ENCODE measurements around the gene GNA14.

Gene GNA14

DNA sequence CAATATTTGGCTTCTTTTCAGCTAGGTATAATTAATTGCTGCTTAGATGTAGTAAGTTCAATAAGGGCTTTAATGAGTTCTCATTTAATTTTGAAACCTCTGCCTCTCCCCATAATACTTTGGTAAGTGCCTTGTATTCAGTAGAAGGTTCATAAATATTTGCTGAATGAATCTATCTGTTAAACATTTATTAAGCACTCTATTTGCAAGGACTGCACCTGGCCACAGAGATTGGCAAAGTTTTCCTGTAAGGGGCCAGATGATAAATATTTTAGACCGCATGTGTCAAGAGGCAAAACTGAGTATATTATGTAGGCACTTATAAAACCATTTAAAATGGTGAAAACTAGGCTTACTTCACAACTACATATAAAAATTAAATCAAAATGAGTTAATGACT lies 19.0 kb upstream of the GNA14 start:
- Histone ChIP-seq H3K4me2 (ENCODE audit: low read length) (no peak overlapping the region), H3K4ac (ENCODE audit: low read depth, low read length) (no peak overlapping the region), H3K79me2 (ENCODE audit: control insufficient read depth, insufficient read depth, low read length, poor library complexity) (no peaks in the 10 kb centered on the region), H3K4me1 (ENCODE audit: control insufficient read depth in 1 of 2, insufficient read depth in 2 of 2, low read length in 2 of 2) (peaks cover 2% of the 10 kb centered on the region in 2 experiments), H3K9me3 (ENCODE audit: insufficient read depth, low read depth, low read length) (no peaks in the 10 kb centered on the region), H2AK5ac (ENCODE audit: low read length) (no peak overlapping the region), H3K27ac (ENCODE audit: low read depth, low read length) (no peak overlapping the region), H3K27me3 (ENCODE audit: insufficient read depth, low read length) (no peaks in the 10 kb centered on the region), H4K91ac (ENCODE audit: low read depth, low read length) (no peak overlapping the region), H2BK12ac (ENCODE audit: low read length) (no peak overlapping the region), H3K23ac (ENCODE audit: low read length) (no peak overlapping the region), H2AFZ (ENCODE audit: insufficient read depth, low read length, poor library complexity) (no peak overlapping the region), H4K12ac (ENCODE audit: low read depth, low read length) (no peak overlapping the region), H2BK5ac (ENCODE audit: low read depth, low read length, poor library complexity) (no peak overlapping the region), H3K36me3 (ENCODE audit: control insufficient read depth in 1 of 2, insufficient read depth in 2 of 2, low read length in 2 of 2) (no peaks in the 10 kb centered on the region), H2BK120ac (ENCODE audit: insufficient read depth, low read length, poor library complexity) (no peak overlapping the region), H3K14ac (ENCODE audit: low read length) (no peak overlapping the region), H3K79me1 (ENCODE audit: low read length) (no peaks in the 10 kb centered on the region), H3K4me3 (ENCODE audit: low read depth, low read length) (no peak overlapping the region), H4K8ac (ENCODE audit: low read depth, low read length) (no peak overlapping the region), H3K9ac (ENCODE audit: low read length) (no peak overlapping the region), H3K18ac (ENCODE audit: low read length) (no peak overlapping the region)
- DNase-seq: no peak
- WGBS (ENCODE audit: extremely low coverage, insufficient coverage, insufficient read length): no CpG with 5 or more reads among the region's 1 CpG

DNA sequence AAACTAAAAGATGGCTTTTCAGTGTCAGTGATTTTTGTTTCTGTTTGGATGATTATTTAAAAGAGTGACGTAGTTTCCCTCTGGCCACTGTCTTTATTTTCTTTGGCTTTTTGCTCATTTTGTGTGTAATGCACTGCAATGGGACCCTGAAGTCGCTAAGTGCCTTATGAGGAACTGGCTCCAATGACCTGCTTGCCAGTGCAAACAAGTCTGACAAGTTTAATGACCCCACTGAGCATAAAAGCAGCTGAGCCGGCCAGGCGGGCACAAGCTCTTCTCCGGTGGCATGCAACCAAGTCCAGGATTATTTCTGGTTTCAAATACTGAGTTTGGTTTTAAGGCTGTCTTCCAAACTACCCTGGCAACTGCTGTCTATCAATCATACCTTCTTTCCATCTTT lies 15.6 kb upstream of the GNA14 start:
- DNase-seq: peak in 1 of 2 donors; percentile 23
- no CpG with 5 or more reads among the region's 5 CpGs for WGBS (ENCODE audit: extremely low coverage, insufficient coverage, insufficient read length)
- no peak overlapping the region for H4K12ac ChIP-seq (ENCODE audit: low read depth, low read length)

DNA sequence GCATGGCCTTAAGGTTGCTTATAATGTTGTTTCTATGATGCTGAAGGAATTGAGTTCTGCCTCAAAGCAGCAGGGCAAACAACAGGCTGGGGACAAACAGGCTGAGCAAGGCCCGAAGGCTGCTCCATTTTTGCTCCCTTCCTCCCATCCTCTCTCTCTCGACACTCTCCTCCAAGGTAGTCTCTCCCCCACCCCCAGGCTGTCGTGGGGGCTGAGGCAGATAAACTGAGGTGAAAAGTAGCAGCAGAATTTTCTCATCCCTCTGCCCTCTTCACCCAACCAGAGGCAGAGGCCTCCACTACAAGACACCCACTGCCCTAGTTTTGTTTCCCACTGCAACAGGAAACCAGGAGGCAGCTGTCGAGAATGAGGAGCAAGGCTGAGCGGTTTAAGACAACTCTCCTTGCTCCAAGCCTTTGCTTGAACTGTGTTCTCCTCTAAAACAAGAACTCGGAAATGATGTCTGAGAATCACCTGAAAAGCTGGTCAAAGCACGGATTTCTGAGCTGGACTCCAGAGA lies 13.5 kb upstream of the GNA14 start:
- no peak overlapping the region for H3K4me2 ChIP-seq (ENCODE audit: low read length)
- no peak overlapping the region for H2AFZ ChIP-seq (ENCODE audit: insufficient read depth, low read length, poor library complexity)
- no peak overlapping the region for H3K4ac ChIP-seq (ENCODE audit: low read depth, low read length)
- H3K27ac ChIP-seq (ENCODE audit: low read depth, low read length): no peak overlapping the region
- no peak overlapping the region for H3K4me3 ChIP-seq (ENCODE audit: low read depth, low read length)
- H3K36me3 ChIP-seq (ENCODE audit: control insufficient read depth in 1 of 2, insufficient read depth in 2 of 2, low read length in 2 of 2): no peaks in the 10 kb centered on the region
- H3K4me1 ChIP-seq (ENCODE audit: control insufficient read depth in 1 of 2, insufficient read depth in 2 of 2, low read length in 2 of 2): peaks cover 2% of the 10 kb centered on the region in 2 experiments
- no peak overlapping the region for H2AK5ac ChIP-seq (ENCODE audit: low read length)
- no peak overlapping the region for H3K18ac ChIP-seq (ENCODE audit: low read length)
- no peak overlapping the region for H2BK120ac ChIP-seq (ENCODE audit: insufficient read depth, low read length, poor library complexity)
- H2BK12ac ChIP-seq (ENCODE audit: low read length): no peak overlapping the region
- no peaks in the 10 kb centered on the region for H3K79me2 ChIP-seq (ENCODE audit: control insufficient read depth, insufficient read depth, low read length, poor library complexity)
- no peak for DNase-seq
- no peaks in the 10 kb centered on the region for H3K9me3 ChIP-seq (ENCODE audit: insufficient read depth, low read depth, low read length)
- no peak overlapping the region for H3K9ac ChIP-seq (ENCODE audit: low read length)
- no peak overlapping the region for H3K23ac ChIP-seq (ENCODE audit: low read length)
- H3K27me3 ChIP-seq (ENCODE audit: insufficient read depth, low read length): no peaks in the 10 kb centered on the region
- no peak overlapping the region for H4K8ac ChIP-seq (ENCODE audit: low read depth, low read length)
- H2BK5ac ChIP-seq (ENCODE audit: low read depth, low read length, poor library complexity): no peak overlapping the region
- WGBS (ENCODE audit: extremely low coverage, insufficient coverage, insufficient read length): no CpG with 5 or more reads among the region's 7 CpGs
- H4K12ac ChIP-seq (ENCODE audit: low read depth, low read length): no peak overlapping the region
- peaks cover 4% of the 10 kb centered on the region for H3K79me1 ChIP-seq (ENCODE audit: low read length)
- H4K91ac ChIP-seq (ENCODE audit: low read depth, low read length): peak overlapping the region; percentile 48
- H3K14ac ChIP-seq (ENCODE audit: low read length): no peak overlapping the region

More for the DNA sequence above, 15.6 kb upstream of the GNA14 start:
- no peak overlapping the region for H4K91ac ChIP-seq (ENCODE audit: low read depth, low read length)
- peaks cover 2% of the 10 kb centered on the region in 2 experiments for H3K4me1 ChIP-seq (ENCODE audit: control insufficient read depth in 1 of 2, insufficient read depth in 2 of 2, low read length in 2 of 2)
- no peak overlapping the region for H3K23ac ChIP-seq (ENCODE audit: low read length)
- H3K27ac ChIP-seq (ENCODE audit: low read depth, low read length): no peak overlapping the region
- no peak overlapping the region for H3K9ac ChIP-seq (ENCODE audit: low read length)
- no peaks in the 10 kb centered on the region for H3K9me3 ChIP-seq (ENCODE audit: insufficient read depth, low read depth, low read length)
- H3K4ac ChIP-seq (ENCODE audit: low read depth, low read length): no peak overlapping the region
- no peaks in the 10 kb centered on the region for H3K79me2 ChIP-seq (ENCODE audit: control insufficient read depth, insufficient read depth, low read length, poor library complexity)
- H3K14ac ChIP-seq (ENCODE audit: low read length): no peak overlapping the region
- H2AFZ ChIP-seq (ENCODE audit: insufficient read depth, low read length, poor library complexity): no peak overlapping the region
- H2AK5ac ChIP-seq (ENCODE audit: low read length): no peak overlapping the region
- peak overlapping the region; percentile 7 for H3K4me2 ChIP-seq (ENCODE audit: low read length)
- H4K8ac ChIP-seq (ENCODE audit: low read depth, low read length): no peak overlapping the region
- no peaks in the 10 kb centered on the region for H3K36me3 ChIP-seq (ENCODE audit: control insufficient read depth in 1 of 2, insufficient read depth in 2 of 2, low read length in 2 of 2)
- no peak overlapping the region for H3K4me3 ChIP-seq (ENCODE audit: low read depth, low read length)
- H2BK120ac ChIP-seq (ENCODE audit: insufficient read depth, low read length, poor library complexity): no peak overlapping the region
- H2BK12ac ChIP-seq (ENCODE audit: low read length): no peak overlapping the region
- H3K79me1 ChIP-seq (ENCODE audit: low read length): peaks cover 4% of the 10 kb centered on the region
- H3K18ac ChIP-seq (ENCODE audit: low read length): no peak overlapping the region
- H3K27me3 ChIP-seq (ENCODE audit: insufficient read depth, low read length): no peaks in the 10 kb centered on the region
- H2BK5ac ChIP-seq (ENCODE audit: low read depth, low read length, poor library complexity): no peak overlapping the region

DNA sequence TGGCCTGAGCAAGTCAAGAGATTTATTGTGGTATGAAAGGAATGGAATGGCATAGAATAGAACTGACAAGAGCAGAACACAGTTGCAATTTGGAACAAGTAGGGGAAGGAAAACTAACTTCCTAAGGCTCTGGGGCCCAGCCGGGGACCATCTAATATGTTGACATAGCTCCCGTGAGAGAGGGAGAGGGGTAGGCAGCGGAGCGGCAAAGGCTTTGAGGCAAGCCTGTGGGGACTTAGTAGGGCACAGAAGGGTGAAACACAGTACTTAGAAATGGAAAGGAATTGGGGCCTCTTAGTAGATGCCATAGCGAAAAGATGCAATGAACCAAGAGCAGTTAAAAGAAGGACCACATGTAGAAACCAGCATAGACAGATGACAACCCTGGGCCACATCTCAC lies 11.8 kb upstream of the GNA14 start:
- Histone ChIP-seq H3K79me2 (ENCODE audit: control insufficient read depth, insufficient read depth, low read length, poor library complexity) (no peaks in the 10 kb centered on the region), H3K27ac (ENCODE audit: low read depth, low read length) (no peak overlapping the region), H4K8ac (ENCODE audit: low read depth, low read length) (no peak overlapping the region), H3K4me3 (ENCODE audit: low read depth, low read length) (no peak overlapping the region), H3K27me3 (ENCODE audit: insufficient read depth, low read length) (no peaks in the 10 kb centered on the region), H2AFZ (ENCODE audit: insufficient read depth, low read length, poor library complexity) (no peak overlapping the region), H4K12ac (ENCODE audit: low read depth, low read length) (no peak overlapping the region), H3K9me3 (ENCODE audit: insufficient read depth, low read depth, low read length) (no peaks in the 10 kb centered on the region), H2BK120ac (ENCODE audit: insufficient read depth, low read length, poor library complexity) (peak overlapping the region; percentile 12), H3K4ac (ENCODE audit: low read depth, low read length) (no peak overlapping the region), H3K23ac (ENCODE audit: low read length) (no peak overlapping the region), H3K14ac (ENCODE audit: low read length) (no peak overlapping the region), H2AK5ac (ENCODE audit: low read length) (no peak overlapping the region), H3K4me2 (ENCODE audit: low read length) (no peak overlapping the region), H3K79me1 (ENCODE audit: low read length) (peaks cover 4% of the 10 kb centered on the region), H4K91ac (ENCODE audit: low read depth, low read length) (no peak overlapping the region), H3K4me1 (ENCODE audit: control insufficient read depth in 1 of 2, insufficient read depth in 2 of 2, low read length in 2 of 2) (peaks cover 2% of the 10 kb centered on the region in 2 experiments), H3K36me3 (ENCODE audit: control insufficient read depth in 1 of 2, insufficient read depth in 2 of 2, low read length in 2 of 2) (no peaks in the 10 kb centered on the region), H3K18ac (ENCODE audit: low read length) (no peak overlapping the region), H2BK12ac (ENCODE audit: low read length) (peak overlapping the region; percentile 15), H3K9ac (ENCODE audit: low read length) (no peak overlapping the region), H2BK5ac (ENCODE audit: low read depth, low read length, poor library complexity) (no peak overlapping the region)
- no CpG with 5 or more reads among the region's 5 CpGs for WGBS (ENCODE audit: extremely low coverage, insufficient coverage, insufficient read length)
- DNase-seq: no peak

Data from trophoblast cell (in vitro differentiated cells and primary cell).